GM12878 (cell line): Measurements from ENCODE around the gene DDX39A. TPM values are rescaled to one million over a fixed set of nuclear protein-coding genes. Genes with fewer than 3 reads are reported as not detected.

ENCODE experiments used
- BCL11A ChIP-seq: IDR thresholded peaks from 2 replicates; pipeline ENCODE4 v1.6.1; 2011; ENCODE audit warnings: low read depth, low read length
- CHD2 ChIP-seq: IDR thresholded peaks from 2 replicates; pipeline ENCODE4 v1.6.1; 2011; ENCODE audit warnings: low read depth, low read length, improper control_type of control experiment, borderline replicate concordance
- CREB1 ChIP-seq: IDR thresholded peaks from 2 replicates; pipeline ENCODE4 v1.6.1; 2012; ENCODE audit warnings: low read depth, mild to moderate bottlenecking, inconsistent platforms
- GABPA ChIP-seq: IDR thresholded peaks from 2 replicates; pipeline ENCODE4 v1.6.1; 2014; ENCODE audit warnings: antibody characterized with exemption, low read depth, mild to moderate bottlenecking, inconsistent platforms
- IKZF2 ChIP-seq, 2 experiments: fragments of 450-650 bp; IDR thresholded peaks; 2 replicates each; pipeline ENCODE4 v1.6.1; 2017; ENCODE audit warnings: mild to moderate bottlenecking in 2 of 2, moderate library complexity in 2 of 2
- IRF4 ChIP-seq: IDR thresholded peaks from 2 replicates; pipeline ENCODE4 v1.6.1; 2011; ENCODE audit warnings: low read depth, low read length
- JUND ChIP-seq: IDR thresholded peaks from 2 replicates; pipeline ENCODE4 v1.6.1; 2012; ENCODE audit warnings: low read depth, mild to moderate bottlenecking, low read length, improper control_type of control experiment, moderate library complexity
- KAT2A ChIP-seq: conservative IDR thresholded peaks from 2 replicates; pipeline ENCODE4 v1.6.1; 2011; ENCODE audit warnings: low read depth, low read length; ENCODE audit not compliant: control insufficient read depth
- LARP7 ChIP-seq: fragments of 450-650 bp; IDR thresholded peaks from 2 replicates; pipeline ENCODE4 v1.6.1; 2017; ENCODE audit warnings: mild to moderate bottlenecking
- MEF2B ChIP-seq: fragments of 450-650 bp; IDR thresholded peaks from 2 replicates; pipeline ENCODE4 v1.6.1; 2018; ENCODE audit warnings: mild to moderate bottlenecking, moderate library complexity; ENCODE audit not compliant: partially characterized antibody, poor library complexity, severe bottlenecking
- MTA3 ChIP-seq: IDR thresholded peaks from 2 replicates; pipeline ENCODE4 v1.6.1; 2012; ENCODE audit warnings: low read length, inconsistent platforms, borderline replicate concordance
- NFYB ChIP-seq: IDR thresholded peaks from 2 replicates; pipeline ENCODE4 v1.6.1; 2011; ENCODE audit warnings: low read depth, mild to moderate bottlenecking, low read length, improper control_type of control experiment, moderate library complexity; ENCODE audit not compliant: insufficient read depth
- POLR2A ChIP-seq: IDR thresholded peaks from 2 replicates; pipeline ENCODE4 v1.6.1; 2011; ENCODE audit warnings: low read depth, mild to moderate bottlenecking, low read length
- POLR2AphosphoS5 ChIP-seq: IDR thresholded peaks from 2 replicates; pipeline ENCODE4 v1.6.1; 2011; ENCODE audit warnings: mild to moderate bottlenecking, low read length, inconsistent platforms
- RBBP5 ChIP-seq: fragments of 200-600 bp; sonication (generic); conservative IDR thresholded peaks from 2 replicates; pipeline ENCODE4 v1.6.1; 2016
- SIN3A ChIP-seq: IDR thresholded peaks from 2 replicates; pipeline ENCODE4 v1.6.1; 2012; ENCODE audit warnings: low read depth, low read length, improper control_type of control experiment
- SIX5 ChIP-seq: IDR thresholded peaks from 2 replicates; pipeline ENCODE4 v1.6.1; 2011; ENCODE audit warnings: mild to moderate bottlenecking, low read depth, low read length, moderate library complexity; ENCODE audit not compliant: severe bottlenecking
- SMAD1 ChIP-seq: fragments of 450-650 bp; IDR thresholded peaks from 2 replicates; pipeline ENCODE4 v1.6.1; 2018; ENCODE audit warnings: mild to moderate bottlenecking, low read depth; ENCODE audit not compliant: partially characterized antibody
- STAT3 ChIP-seq: IDR thresholded peaks from 2 replicates; pipeline ENCODE4 v1.6.1; 2011; ENCODE audit warnings: low read depth, low read length, improper control_type of control experiment
- WRNIP1 ChIP-seq: IDR thresholded peaks from 2 replicates; pipeline ENCODE4 v1.6.1; 2011; ENCODE audit warnings: low read depth, low read length, improper control_type of control experiment, borderline replicate concordance
- YBX1 ChIP-seq: fragments of 450-650 bp; IDR thresholded peaks from 2 replicates; pipeline ENCODE4 v1.6.1; 2016; ENCODE audit warnings: antibody characterized with exemption
- ZNF207 ChIP-seq: fragments of 450-650 bp; IDR thresholded peaks from 2 replicates; pipeline ENCODE4 v1.6.1; 2014; ENCODE audit warnings: antibody characterized with exemption, mild to moderate bottlenecking, borderline replicate concordance
- ZNF622 ChIP-seq: fragments of 450-650 bp; IDR thresholded peaks from 2 replicates; pipeline ENCODE4 v1.6.1; 2017; ENCODE audit warnings: mild to moderate bottlenecking, inconsistent platforms
- polyA plus RNA-seq, 11 experiments: library from polyadenylated mRNA; depleted of rRNA in 4 of 11; unstranded in 6 of 11; stranded (reverse) in 5 of 11; fragments of >200 nt; fragmentation: Nextera tagmentation in 4 of 11; fragmentation: Illumina TruSeq in 1 of 11; extraction: Ambion mirVana in 4 of 11; extraction: Trizol in 1 of 11; gene quantifications; 1 replicate in 1 of 11; 2 replicates in 10 of 11; pipeline versions ENCODE4 v1.2.1 to v1.2.3, GENCODE V29; 2011 to 2016; ENCODE audit warnings: inconsistent platforms in 2 of 11, missing spikeins in 2 of 11, low read depth in 1 of 11
- total RNA-seq, 4 experiments: library from RNA; depleted of rRNA in 3 of 4; stranded (reverse); fragments of >200 nt in 3 of 4; fragmentation: Illumina TruSeq in 1 of 4; extraction: Trizol in 1 of 4; gene quantifications; 2 replicates each; pipeline versions ENCODE4 v1.2.1 to v1.2.3, GENCODE V29; 2013 to 2021
- TF ChIP-seq, protein P1 (sequence below): fragments of 150-350 bp; IDR thresholded peaks from 2 replicates; pipeline ENCODE4 v1.6.1; 2016; ENCODE audit warnings: low read depth, low read length
- TF ChIP-seq, protein P2 (sequence below): fragments of 450-650 bp; IDR thresholded peaks from 2 replicates; pipeline ENCODE4 v1.6.1; 2016; ENCODE audit warnings: mild to moderate bottlenecking

DDX39A gene
- total and polyA plus RNA-seq, 10 of the 15 experiments (the other 5 are each of a cell fraction or from before 2014, with no cell fraction given): 113 to 378 (median 224) TPM

DNA sequence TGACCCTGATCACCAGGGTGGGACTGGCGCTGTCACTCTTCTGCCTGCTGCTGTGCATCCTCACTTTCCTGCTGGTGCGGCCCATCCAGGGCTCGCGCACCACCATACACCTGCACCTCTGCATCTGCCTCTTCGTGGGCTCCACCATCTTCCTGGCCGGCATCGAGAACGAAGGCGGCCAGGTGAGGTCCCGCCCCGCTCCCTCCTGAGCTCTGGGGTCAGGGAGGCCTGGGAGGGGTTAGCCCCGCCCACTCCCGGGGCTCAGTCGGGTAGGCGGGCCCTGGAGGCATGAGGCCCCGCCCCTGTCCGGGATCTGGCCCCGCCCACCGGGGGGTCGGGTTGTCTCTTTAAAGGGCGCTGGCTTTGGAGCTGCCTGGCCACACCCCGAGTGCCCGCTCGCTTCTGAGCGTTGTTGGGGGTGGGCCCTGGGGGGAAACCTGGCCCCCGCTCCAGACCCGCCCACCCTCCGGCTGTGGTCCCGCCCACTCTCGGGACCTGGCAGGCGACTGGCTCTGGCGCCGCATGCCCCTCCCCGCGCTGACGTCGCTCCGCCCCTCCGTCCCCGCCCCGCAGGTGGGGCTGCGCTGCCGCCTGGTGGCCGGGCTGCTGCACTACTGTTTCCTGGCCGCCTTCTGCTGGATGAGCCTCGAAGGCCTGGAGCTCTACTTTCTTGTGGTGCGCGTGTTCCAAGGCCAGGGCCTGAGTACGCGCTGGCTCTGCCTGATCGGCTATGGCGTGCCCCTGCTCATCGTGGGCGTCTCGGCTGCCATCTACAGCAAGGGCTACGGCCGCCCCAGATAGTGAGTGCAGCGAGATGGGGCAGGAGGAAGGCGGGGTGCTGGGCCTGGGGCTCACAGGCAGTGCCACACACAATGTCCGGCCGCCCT, 13.1 kb downstream of the DDX39A start (continued):
- TF ChIP-seq, protein P1, sequence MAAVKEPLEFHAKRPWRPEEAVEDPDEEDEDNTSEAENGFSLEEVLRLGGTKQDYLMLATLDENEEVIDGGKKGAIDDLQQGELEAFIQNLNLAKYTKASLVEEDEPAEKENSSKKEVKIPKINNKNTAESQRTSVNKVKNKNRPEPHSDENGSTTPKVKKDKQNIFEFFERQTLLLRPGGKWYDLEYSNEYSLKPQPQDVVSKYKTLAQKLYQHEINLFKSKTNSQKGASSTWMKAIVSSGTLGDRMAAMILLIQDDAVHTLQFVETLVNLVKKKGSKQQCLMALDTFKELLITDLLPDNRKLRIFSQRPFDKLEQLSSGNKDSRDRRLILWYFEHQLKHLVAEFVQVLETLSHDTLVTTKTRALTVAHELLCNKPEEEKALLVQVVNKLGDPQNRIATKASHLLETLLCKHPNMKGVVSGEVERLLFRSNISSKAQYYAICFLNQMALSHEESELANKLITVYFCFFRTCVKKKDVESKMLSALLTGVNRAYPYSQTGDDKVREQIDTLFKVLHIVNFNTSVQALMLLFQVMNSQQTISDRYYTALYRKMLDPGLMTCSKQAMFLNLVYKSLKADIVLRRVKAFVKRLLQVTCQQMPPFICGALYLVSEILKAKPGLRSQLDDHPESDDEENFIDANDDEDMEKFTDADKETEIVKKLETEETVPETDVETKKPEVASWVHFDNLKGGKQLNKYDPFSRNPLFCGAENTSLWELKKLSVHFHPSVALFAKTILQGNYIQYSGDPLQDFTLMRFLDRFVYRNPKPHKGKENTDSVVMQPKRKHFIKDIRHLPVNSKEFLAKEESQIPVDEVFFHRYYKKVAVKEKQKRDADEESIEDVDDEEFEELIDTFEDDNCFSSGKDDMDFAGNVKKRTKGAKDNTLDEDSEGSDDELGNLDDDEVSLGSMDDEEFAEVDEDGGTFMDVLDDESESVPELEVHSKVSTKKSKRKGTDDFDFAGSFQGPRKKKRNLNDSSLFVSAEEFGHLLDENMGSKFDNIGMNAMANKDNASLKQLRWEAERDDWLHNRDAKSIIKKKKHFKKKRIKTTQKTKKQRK: no peak
- no peak for TF ChIP-seq CHD2
- no peak for TF ChIP-seq ZNF622
- TF ChIP-seq IRF4: no peak
- TF ChIP-seq POLR2A: peak; percentile 57
- TF ChIP-seq BCL11A: no peak
- TF ChIP-seq JUND: no peak
- peak; percentile 78 for TF ChIP-seq CREB1
- TF ChIP-seq STAT3: no peak
- no peak for TF ChIP-seq SIX5
- no peak for TF ChIP-seq IKZF2 (IDR thresholded peaks at IDR 0.05)
- TF ChIP-seq SMAD1: no peak
- no peak for TF ChIP-seq RBBP5
- no peak for TF ChIP-seq GABPA
- TF ChIP-seq KAT2A: no peak
- no peak for TF ChIP-seq YBX1
- no peak for TF ChIP-seq LARP7
- peak; percentile 51; the same call in 1 of the 2 replicates for TF ChIP-seq POLR2AphosphoS5
- no peak for TF ChIP-seq SIN3A
- no peak for TF ChIP-seq MEF2B
- no peak for TF ChIP-seq MTA3
- TF ChIP-seq, protein P2, sequence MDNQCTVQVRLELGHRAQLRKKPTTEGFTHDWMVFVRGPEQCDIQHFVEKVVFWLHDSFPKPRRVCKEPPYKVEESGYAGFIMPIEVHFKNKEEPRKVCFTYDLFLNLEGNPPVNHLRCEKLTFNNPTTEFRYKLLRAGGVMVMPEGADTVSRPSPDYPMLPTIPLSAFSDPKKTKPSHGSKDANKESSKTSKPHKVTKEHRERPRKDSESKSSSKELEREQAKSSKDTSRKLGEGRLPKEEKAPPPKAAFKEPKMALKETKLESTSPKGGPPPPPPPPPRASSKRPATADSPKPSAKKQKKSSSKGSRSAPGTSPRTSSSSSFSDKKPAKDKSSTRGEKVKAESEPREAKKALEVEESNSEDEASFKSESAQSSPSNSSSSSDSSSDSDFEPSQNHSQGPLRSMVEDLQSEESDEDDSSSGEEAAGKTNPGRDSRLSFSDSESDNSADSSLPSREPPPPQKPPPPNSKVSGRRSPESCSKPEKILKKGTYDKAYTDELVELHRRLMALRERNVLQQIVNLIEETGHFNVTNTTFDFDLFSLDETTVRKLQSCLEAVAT: no peak
- TF ChIP-seq WRNIP1: no peak
- TF ChIP-seq ZNF207: no peak
- TF ChIP-seq NFYB: 0 out of 2 replicates have a peak, but pooled peaks have one; percentile 14
